GM18511 (cell line): ENCODE measurements around the gene BDKRB2.

ENCODE experiments used
- ATAC-seq: cut with Tn5 transposase; IDR thresholded peaks from one replicate; pipeline ENCODE4 v1.9.1; 2021; ENCODE audit warnings: mild to moderate bottlenecking, moderate library complexity; ENCODE audit not compliant: unreplicated experiment

The BDKRB2 gene

GRCh38 chr14:96268431-96269358 is 64.1 kb downstream of the BDKRB2 start:
- no peak for ATAC-seq

- no peak for ATAC-seq
These were observed 64.7 kb downstream of the BDKRB2 start for GRCh38 chr14:96269359-96269710.

GRCh38 chr14:96270565-96271420 is 66.2 kb downstream of the BDKRB2 start:
- ATAC-seq, result no peak

GRCh38 chr14:96271421-96271762 is 66.8 kb downstream of the BDKRB2 start:
- ATAC-seq, result no peak

- ATAC-seq, result no peak
These were observed 68.3 kb downstream of the BDKRB2 start for GRCh38 chr14:96272777-96273473.

- no peak for ATAC-seq
These were observed 69.0 kb downstream of the BDKRB2 start for GRCh38 chr14:96273629-96274028.

- ATAC-seq, result no peak
These were observed 69.5 kb downstream of the BDKRB2 start for GRCh38 chr14:96274122-96274521.

- ATAC-seq, result no peak
These were observed 69.9 kb downstream of the BDKRB2 start for GRCh38 chr14:96274543-96274942.

GRCh38 chr14:96275177-96276112 is 70.8 kb downstream of the BDKRB2 start:
- peak; percentile 56 for ATAC-seq

GRCh38 chr14:96277890-96278289 is 73.3 kb downstream of the BDKRB2 start:
- ATAC-seq, result no peak

GRCh38 chr14:96279564-96279963 is 74.9 kb downstream of the BDKRB2 start:
- ATAC-seq, result no peak

GRCh38 chr14:96280104-96280503 is 75.5 kb downstream of the BDKRB2 start:
- no peak for ATAC-seq

- no peak for ATAC-seq
These were observed 76.8 kb downstream of the BDKRB2 start for GRCh38 chr14:96281486-96281885.

GRCh38 chr14:96284008-96284407 is 79.4 kb downstream of the BDKRB2 start:
- ATAC-seq, result no peak

GRCh38 chr14:96284430-96284829 is 79.8 kb downstream of the BDKRB2 start:
- ATAC-seq, result no peak

- no peak for ATAC-seq
These were observed 81.0 kb downstream of the BDKRB2 start for GRCh38 chr14:96285667-96286066.

GRCh38 chr14:96286251-96286650 is 81.6 kb downstream of the BDKRB2 start:
- ATAC-seq, result no peak

GRCh38 chr14:96287856-96288255 is 83.2 kb downstream of the BDKRB2 start:
- ATAC-seq, result no peak
